IMR-90 (cell line): Measurements from ENCODE around the gene TTC28. TPM values are rescaled to one million over a fixed set of nuclear protein-coding genes. Genes with fewer than 3 reads are reported as not detected.

Experiments
- ATAC-seq: fragments of 200-7000 bp; cut with Tn5 transposase; 2 replicates; pipeline ENCODE4 v1.9.1; 2020; ENCODE audit warnings: low read depth, mild to moderate bottlenecking, moderate library complexity
- BruUV-seq: library from RNA; stranded (reverse); fragments of 400-500 nt; replicated peaks from 2 replicates; lab custom pipeline; 2021; lab: Mats Ljungman, UMichigan
- CTCF ChIA-PET: fragments of 300-600 bp; formaldehyde crosslinking; extraction: SDS; loops from one replicate; lab custom pipeline; 2021; ENCODE audit warnings: antibody characterized with exemption; lab: Yijun Ruan, JAX
- POLR2A ChIA-PET: fragments of 300-600 bp; sonication (Branson Sonifier 250); formaldehyde crosslinking; loops from one replicate; lab custom pipeline; 2022; ENCODE audit warnings: antibody characterized with exemption; ENCODE audit not compliant: unreplicated experiment; lab: Charles Lee
- DNase-seq: peaks from one replicate; pipeline ENCODE4 v3.0.0; 2013
- H2AFZ ChIP-seq: replicated peaks from 2 replicates; pipeline ENCODE3; 2013; ENCODE audit warnings: low read length, mild to moderate bottlenecking; ENCODE audit not compliant: poor library complexity
- H2AK5ac ChIP-seq: 2 replicates; pipeline ENCODE4 v1.6.1; 2013; ENCODE audit warnings: low read depth, low read length, inconsistent platforms
- H2AK9ac ChIP-seq: replicated peaks from 2 replicates; pipeline ENCODE3; 2013; ENCODE audit warnings: mild to moderate bottlenecking, low read depth, low read length, moderate library complexity; ENCODE audit not compliant: poor library complexity
- H2BK120ac ChIP-seq: 2 replicates; pipeline ENCODE4 v1.6.1; 2013; ENCODE audit warnings: low read depth, low read length, inconsistent platforms
- H2BK15ac ChIP-seq: 3 replicates; pipeline ENCODE4 v1.6.1; 2013; ENCODE audit warnings: low read depth, low read length, inconsistent platforms
- H2BK20ac ChIP-seq: 2 replicates; pipeline ENCODE4 v1.6.1; 2013; ENCODE audit warnings: low read depth, mild to moderate bottlenecking, inconsistent platforms, low read length, moderate library complexity
- H2BK5ac ChIP-seq: 2 replicates; pipeline ENCODE4 v1.6.1; 2013; ENCODE audit warnings: mild to moderate bottlenecking, low read depth, low read length, inconsistent platforms; ENCODE audit not compliant: poor library complexity, severe bottlenecking
- H3K14ac ChIP-seq: replicated peaks from 2 replicates; pipeline ENCODE4 v1.6.1; 2013; ENCODE audit warnings: low read depth, low read length, inconsistent platforms
- H3K18ac ChIP-seq: 2 replicates; pipeline ENCODE4 v1.6.1; 2013; ENCODE audit warnings: low read depth, low read length, control low read depth
- H3K23ac ChIP-seq: 2 replicates; pipeline ENCODE4 v1.6.1; 2013; ENCODE audit warnings: low read depth, low read length, inconsistent platforms
- H3K27ac ChIP-seq: 2 replicates; pipeline ENCODE4 v1.5.1; 2013; ENCODE audit warnings: mild to moderate bottlenecking, control low read depth, low read length; ENCODE audit not compliant: insufficient read depth
- H3K27me3 ChIP-seq: 2 replicates; pipeline ENCODE4 v1.6.1; 2013; ENCODE audit warnings: low read length; ENCODE audit not compliant: control insufficient read depth, insufficient read depth
- H3K36me3 ChIP-seq: 2 replicates; pipeline ENCODE4 v1.6.1; 2013; ENCODE audit warnings: low read length, mixed read lengths; ENCODE audit not compliant: control insufficient read depth, insufficient read depth
- H3K4ac ChIP-seq: 2 replicates; pipeline ENCODE4 v1.6.1; 2013; ENCODE audit warnings: low read depth, low read length, inconsistent platforms
- H3K4me1 ChIP-seq: 2 replicates; pipeline ENCODE4 v1.6.1; 2013; ENCODE audit warnings: low read length, mixed read lengths; ENCODE audit not compliant: control insufficient read depth, insufficient read depth
- H3K4me2 ChIP-seq: 2 replicates; pipeline ENCODE4 v1.6.1; 2013; ENCODE audit warnings: low read depth, mild to moderate bottlenecking, control low read depth, low read length, moderate library complexity
- H3K4me3 ChIP-seq: 2 replicates; pipeline ENCODE4 v1.5.1; 2013; ENCODE audit warnings: low read depth, mild to moderate bottlenecking, control low read depth, low read length, moderate library complexity; ENCODE audit not compliant: insufficient read depth
- H3K56ac ChIP-seq: 2 replicates; pipeline ENCODE4 v1.6.1; 2013; ENCODE audit warnings: low read length, inconsistent platforms; ENCODE audit not compliant: insufficient read depth; ENCODE audit errors: extremely low read depth
- H3K79me1 ChIP-seq, 2 experiments: 2 replicates each; pipeline ENCODE4 v1.6.1; 2013; ENCODE audit warnings: low read length in 2 of 2, inconsistent platforms in 1 of 2, low read depth in 1 of 2
- H3K9ac ChIP-seq: 2 replicates; pipeline ENCODE4 v1.6.1; 2013; ENCODE audit warnings: low read depth, low read length, control low read depth
- H3K9me1 ChIP-seq: 2 replicates; pipeline ENCODE4 v1.6.1; 2013; ENCODE audit warnings: low read length, inconsistent platforms; ENCODE audit not compliant: insufficient read depth
- H3K9me3 ChIP-seq: 2 replicates; pipeline ENCODE4 v1.6.1; 2013; ENCODE audit warnings: low read length; ENCODE audit not compliant: control insufficient read depth, insufficient read depth
- H4K20me1 ChIP-seq: 2 replicates; pipeline ENCODE4 v1.6.1; 2013; ENCODE audit warnings: low read length, inconsistent platforms; ENCODE audit not compliant: insufficient read depth
- H4K5ac ChIP-seq: 2 replicates; pipeline ENCODE4 v1.6.1; 2013; ENCODE audit warnings: mild to moderate bottlenecking, low read depth, low read length, control low read depth
- H4K8ac ChIP-seq, 2 experiments: 2 replicates each; pipeline ENCODE4 v1.6.1; 2013; ENCODE audit warnings: low read depth in 2 of 2, low read length in 2 of 2, control low read depth in 1 of 2, inconsistent platforms in 1 of 2
- H4K91ac ChIP-seq: 2 replicates; pipeline ENCODE4 v1.6.1; 2013; ENCODE audit warnings: low read depth, low read length, inconsistent platforms; ENCODE audit not compliant: insufficient read depth
- BHLHE40 ChIP-seq: fragments of 150-350 bp; IDR thresholded peaks from 2 replicates; pipeline ENCODE4 v1.6.1; 2016; ENCODE audit warnings: mild to moderate bottlenecking, low read depth, low read length
- CEBPB ChIP-seq: IDR thresholded peaks from 2 replicates; pipeline ENCODE4 v1.6.1; 2012; ENCODE audit warnings: low read depth, low read length, improper control_type of control experiment
- CHD1 ChIP-seq: IDR thresholded peaks from 2 replicates; pipeline ENCODE4 v1.6.1; 2012; ENCODE audit warnings: low read depth, low read length, improper control_type of control experiment
- CTCF ChIP-seq: conservative IDR thresholded peaks from 2 replicates; pipeline ENCODE4 v1.5.1; 2012; ENCODE audit warnings: mild to moderate bottlenecking, low read depth, low read length, improper control_type of control experiment
- FOS ChIP-seq: fragments of 150-350 bp; IDR thresholded peaks from 2 replicates; pipeline ENCODE4 v1.6.1; 2016; ENCODE audit warnings: low read depth, low read length
- MAFK ChIP-seq: IDR thresholded peaks from 2 replicates; pipeline ENCODE4 v1.6.1; 2012; ENCODE audit warnings: low read depth, low read length, improper control_type of control experiment
- MAZ ChIP-seq: IDR thresholded peaks from 2 replicates; pipeline ENCODE4 v1.6.1; 2012; ENCODE audit warnings: low read depth, mild to moderate bottlenecking, low read length, improper control_type of control experiment, moderate library complexity, borderline replicate concordance
- MXI1 ChIP-seq: IDR thresholded peaks from 2 replicates; pipeline ENCODE4 v1.6.1; 2012; ENCODE audit warnings: low read depth, mild to moderate bottlenecking, low read length, moderate library complexity, borderline replicate concordance
- NFE2L2 ChIP-seq: fragments of 150-350 bp; IDR thresholded peaks from 2 replicates; pipeline ENCODE4 v1.6.1; 2016; ENCODE audit warnings: low read depth, mild to moderate bottlenecking, low read length
- POLR2A ChIP-seq: IDR thresholded peaks from 2 replicates; pipeline ENCODE4 v1.6.1; 2012; ENCODE audit warnings: mild to moderate bottlenecking, low read depth, low read length
- RAD21 ChIP-seq: IDR thresholded peaks from 2 replicates; pipeline ENCODE4 v1.6.1; 2012; ENCODE audit warnings: low read length, improper control_type of control experiment
- RCOR1 ChIP-seq: IDR thresholded peaks from 2 replicates; pipeline ENCODE4 v1.6.1; 2012; ENCODE audit warnings: mild to moderate bottlenecking, low read length, improper control_type of control experiment; ENCODE audit not compliant: insufficient replicate concordance
- RFX5 ChIP-seq: IDR thresholded peaks from 2 replicates; pipeline ENCODE4 v1.8.0; 2012; ENCODE audit warnings: low read depth, mild to moderate bottlenecking, low read length, moderate library complexity
- SMC3 ChIP-seq: fragments of 150-350 bp; IDR thresholded peaks from 2 replicates; pipeline ENCODE4 v1.6.1; 2016; ENCODE audit warnings: low read depth, mild to moderate bottlenecking, antibody characterized with exemption, low read length, moderate library complexity
- WGBS, 2 experiments: methylation state at CpG; one replicate each; pipeline versions ENCODE4 v1.1.5 to v1.1.7; 2013; ENCODE audit warnings: missing lambda C conversion rate in 2 of 2; ENCODE audit not compliant: insufficient read length in 1 of 2; ENCODE audit errors: extremely low coverage in 2 of 2; 5-methylcytosine and 5-hydroxymethylcytosine counted together
- dilution Hi-C: fragments of 300-500 bp; cut with HindIII; formaldehyde crosslinking; loops from one replicate; pipeline ENCODE4 v1.14.3; 2018; ENCODE audit warnings: low sequenced_read_pairs; ENCODE audit not compliant: unreplicated experiment
- in situ Hi-C: fragments of 300-500 bp; cut with MboI; formaldehyde crosslinking; loops from 3 replicates; pipeline ENCODE4 v1.14.3; 2019; ENCODE audit warnings: low sequenced_read_pairs, inconsistent platforms, mixed read lengths
- intact Hi-C: fragments of 100-400 bp; cut with micrococcal nuclease; formaldehyde crosslinking; loops from 2 replicates; pipeline ENCODE4 v1.10.0; 2022
- polyA plus RNA-seq, 3 experiments: library from polyadenylated mRNA; depleted of rRNA; stranded (reverse); fragments of >200 nt; gene quantifications; 2 replicates each; pipeline ENCODE4 v1.2.3, GENCODE V29; 2012; ENCODE audit warnings: low replicate concordance in 1 of 3
- total RNA-seq: library from RNA; depleted of rRNA; stranded (reverse); fragments of >200 nt; gene quantifications from 2 replicates; pipeline ENCODE4 v1.2.3, GENCODE V29; 2012
- TF ChIP-seq, protein P1 (sequence below): fragments of 150-350 bp; IDR thresholded peaks from 2 replicates; pipeline ENCODE4 v1.6.1; 2016; ENCODE audit warnings: low read depth, mild to moderate bottlenecking, low read length, moderate library complexity, borderline replicate concordance

The TTC28 gene
- total and polyA plus RNA-seq, 2 of the 4 experiments (the other 2 are of a cell fraction), result 5.6 to 13.3 TPM

- ChIA-PET POLR2A (interaction anchor here (0.5 kb wide), 1 partner anchor 15 kb away, joined by 3 read pairs; no protein-coding TSS in a partner anchor), CTCF (no interaction called here)
- H3K4me3 ChIP-seq, result no peak overlapping the region
- H4K20me1 ChIP-seq, result 0 out of 2 replicates have a peak, but pooled peaks cover 3% of the 10 kb centered on the region
- ATAC-seq, result no peak
- H3K4me2 ChIP-seq, result no peak overlapping the region; the same call in 1 of the 2 replicates
- no CpG with 5 or more reads among the region's 2 CpGs for WGBS, 2 experiments
- peak overlapping the region; percentile 97 for H2BK5ac ChIP-seq
- 0 out of 2 replicates have a peak overlapping the region, but pooled peaks have one; percentile 17 for H2BK20ac ChIP-seq
- peaks cover 12% of the 10 kb centered on the region for H3K4me1 ChIP-seq
- H3K9me1 ChIP-seq, result peaks cover 3% of the 10 kb centered on the region; the same call in 1 of the 2 replicates
- H3K4ac ChIP-seq, result peak overlapping the region; percentile 87; the same call in 1 of the 2 replicates
- H3K27me3 ChIP-seq, result no peaks in the 10 kb centered on the region
- peak overlapping the region; percentile 86; the same call in 1 of the 2 replicates for H2BK120ac ChIP-seq
- intact Hi-C loops, result loop anchor here (5.0 kb wide), 1 partner anchor 61 kb away; the partner anchor contains the start of gene CCDC117
- peak overlapping the region; percentile 93; the same call in 1 of the 2 replicates for H3K18ac ChIP-seq
- no peak for DNase-seq
- H4K5ac ChIP-seq, result peak overlapping the region; percentile 74
- no peak overlapping the region for H2AK5ac ChIP-seq
- in situ Hi-C loops, result no loop called here
- no peak overlapping the region for H2AFZ ChIP-seq
- peak overlapping the region; percentile 60 to 90; a peak in 2 of 4 replicates for H4K8ac ChIP-seq
- H4K91ac ChIP-seq, result no peak overlapping the region
- H3K9me3 ChIP-seq, result no peaks in the 10 kb centered on the region
- H3K23ac ChIP-seq, result peak overlapping the region; percentile 36; the same call in 1 of the 2 replicates
- no peak overlapping the region for H2AK9ac ChIP-seq
- no peaks in the 10 kb centered on the region for H3K36me3 ChIP-seq
- H2BK15ac ChIP-seq, result peak overlapping the region; percentile 68; the same call in 1 of the 3 replicates
- no TSS peak for BruUV-seq
- peak overlapping the region; percentile 79; the same call in 1 of the 2 replicates for H3K56ac ChIP-seq
- no peak overlapping the region for H3K14ac ChIP-seq
- H3K9ac ChIP-seq, result 0 out of 2 replicates have a peak overlapping the region, but pooled peaks have one; percentile 47
- peak overlapping the region; percentile 88; the same call in 1 of the 2 replicates for H3K27ac ChIP-seq
- H3K79me1 ChIP-seq, result 0 out of 4 replicates have a peak, but pooled peaks cover 0 to 3% of the 10 kb centered on the region in 2 experiments
- dilution Hi-C loops, result no loop called here
- TF ChIP-seq, protein P1, sequence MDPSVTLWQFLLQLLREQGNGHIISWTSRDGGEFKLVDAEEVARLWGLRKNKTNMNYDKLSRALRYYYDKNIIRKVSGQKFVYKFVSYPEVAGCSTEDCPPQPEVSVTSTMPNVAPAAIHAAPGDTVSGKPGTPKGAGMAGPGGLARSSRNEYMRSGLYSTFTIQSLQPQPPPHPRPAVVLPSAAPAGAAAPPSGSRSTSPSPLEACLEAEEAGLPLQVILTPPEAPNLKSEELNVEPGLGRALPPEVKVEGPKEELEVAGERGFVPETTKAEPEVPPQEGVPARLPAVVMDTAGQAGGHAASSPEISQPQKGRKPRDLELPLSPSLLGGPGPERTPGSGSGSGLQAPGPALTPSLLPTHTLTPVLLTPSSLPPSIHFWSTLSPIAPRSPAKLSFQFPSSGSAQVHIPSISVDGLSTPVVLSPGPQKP, result no peak
- TF ChIP-seq POLR2A (no peak), FOS (no peak), SMC3 (no peak), NFE2L2 (no peak), MAZ (no peak), MAFK (no peak), MXI1 (no peak), RCOR1 (no peak), BHLHE40 (no peak), CHD1 (no peak), CTCF (no peak), RFX5 (no peak), RAD21 (no peak), CEBPB (no peak)
Measured at GRCh38 chr22:28711341-28711740, 31.7 kb upstream of the TTC28 start.
